ENCODE results near the gene ELMO1.

GRCh38 chr7:36943591-36944435 is 504.9 kb downstream of the ELMO1 start:
- TF ChIP-seq CTCF (IDR thresholded peaks at IDR 0.05): no peak
- TF ChIP-seq ZFX (IDR thresholded peaks at IDR 0.05; ENCODE audit: borderline replicate concordance): no peak

Data from 22Rv1 (cell line).